GM13976 (cell line): Measurements from ENCODE around the gene PDE1A.

Experiments
- DNase-seq: peaks from one replicate; pipeline ENCODE4 v3.0.0; 2012; ENCODE audit warnings: low spot score
- in situ Hi-C: fragments of 300-500 bp; cut with MboI; formaldehyde crosslinking; loops from one replicate; pipeline ENCODE4 v1.12.0; 2022; ENCODE audit warnings: low sequenced_read_pairs, mixed read lengths, inconsistent platforms; ENCODE audit not compliant: unreplicated experiment
- TF ChIP-seq, protein P1 (sequence below): IDR thresholded peaks from 2 replicates; pipeline ENCODE4 v1.5.1; 2012; ENCODE audit warnings: borderline replicate concordance, mild to moderate bottlenecking; ENCODE audit not compliant: insufficient read depth; ENCODE audit errors: extremely low read depth, missing control alignments, control extremely low read depth

The PDE1A gene

DNA sequence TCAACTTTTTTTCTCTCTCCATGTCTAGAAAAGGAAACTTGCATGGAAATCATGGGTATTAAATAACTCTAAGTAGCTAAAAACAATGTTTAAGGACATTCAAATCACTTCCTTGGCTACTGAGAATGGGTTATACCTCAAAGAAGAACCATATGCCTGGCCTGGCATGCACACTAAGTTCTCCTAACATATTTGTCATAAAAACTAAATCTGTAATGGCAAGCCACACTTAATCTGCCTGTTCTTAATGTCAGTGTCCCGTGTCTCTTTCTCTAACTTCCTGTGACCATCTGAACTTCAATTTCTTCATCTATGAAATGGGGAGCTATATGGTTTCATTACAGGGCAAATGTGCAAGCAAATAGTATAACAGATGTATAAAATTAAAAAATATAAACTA, 11.1 kb downstream of the PDE1A start:
- no peak for DNase-seq
- in situ Hi-C loops = no loop called here

GRCh38 chr2:182412858-182413257, 14.0 kb downstream of the PDE1A start:
- in situ Hi-C loops = no loop called here
- TF ChIP-seq, protein P1, sequence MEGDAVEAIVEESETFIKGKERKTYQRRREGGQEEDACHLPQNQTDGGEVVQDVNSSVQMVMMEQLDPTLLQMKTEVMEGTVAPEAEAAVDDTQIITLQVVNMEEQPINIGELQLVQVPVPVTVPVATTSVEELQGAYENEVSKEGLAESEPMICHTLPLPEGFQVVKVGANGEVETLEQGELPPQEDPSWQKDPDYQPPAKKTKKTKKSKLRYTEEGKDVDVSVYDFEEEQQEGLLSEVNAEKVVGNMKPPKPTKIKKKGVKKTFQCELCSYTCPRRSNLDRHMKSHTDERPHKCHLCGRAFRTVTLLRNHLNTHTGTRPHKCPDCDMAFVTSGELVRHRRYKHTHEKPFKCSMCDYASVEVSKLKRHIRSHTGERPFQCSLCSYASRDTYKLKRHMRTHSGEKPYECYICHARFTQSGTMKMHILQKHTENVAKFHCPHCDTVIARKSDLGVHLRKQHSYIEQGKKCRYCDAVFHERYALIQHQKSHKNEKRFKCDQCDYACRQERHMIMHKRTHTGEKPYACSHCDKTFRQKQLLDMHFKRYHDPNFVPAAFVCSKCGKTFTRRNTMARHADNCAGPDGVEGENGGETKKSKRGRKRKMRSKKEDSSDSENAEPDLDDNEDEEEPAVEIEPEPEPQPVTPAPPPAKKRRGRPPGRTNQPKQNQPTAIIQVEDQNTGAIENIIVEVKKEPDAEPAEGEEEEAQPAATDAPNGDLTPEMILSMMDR = no peak
- no peak for DNase-seq

More for the DNA sequence above, 11.1 kb downstream of the PDE1A start:
- TF ChIP-seq, protein P1 = no peak

DNA sequence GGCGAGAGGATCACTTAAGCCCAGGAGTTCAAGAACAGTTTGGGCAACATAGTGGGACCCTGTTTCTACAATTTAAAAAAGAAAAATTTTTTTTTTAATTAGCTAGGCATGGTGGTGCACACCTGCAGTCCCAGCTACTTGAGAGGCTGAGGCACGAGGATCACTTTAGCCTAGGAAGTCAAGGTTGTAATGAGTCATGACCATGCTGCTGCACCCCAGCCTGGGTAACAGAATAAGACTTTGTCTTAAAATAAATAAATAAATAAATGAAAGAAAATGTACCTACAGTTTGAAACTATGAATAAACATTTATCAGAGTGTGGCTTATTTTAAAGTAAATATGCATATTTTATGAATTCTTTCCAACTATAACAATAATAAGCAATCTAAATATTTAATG, 16.7 kb downstream of the PDE1A start:
- TF ChIP-seq, protein P1 = no peak
- in situ Hi-C loops = no loop called here
- DNase-seq = no peak

- in situ Hi-C loops = no loop called here
- TF ChIP-seq, protein P1 = no peak
- no peak for DNase-seq
Observed at GRCh38 chr2:182406221-182406620, 20.6 kb downstream of the PDE1A start.

GRCh38 chr2:182404975-182405561, 21.8 kb downstream of the PDE1A start:
- in situ Hi-C loops = no loop called here
- no peak for DNase-seq

GRCh38 chr2:182404092-182404491, 22.7 kb downstream of the PDE1A start:
- in situ Hi-C loops = no loop called here
- no peak for DNase-seq
- TF ChIP-seq, protein P1 = no peak

More at GRCh38 chr2:182404975-182405561, 21.8 kb downstream of the PDE1A start:
- TF ChIP-seq, protein P1 = no peak

DNA sequence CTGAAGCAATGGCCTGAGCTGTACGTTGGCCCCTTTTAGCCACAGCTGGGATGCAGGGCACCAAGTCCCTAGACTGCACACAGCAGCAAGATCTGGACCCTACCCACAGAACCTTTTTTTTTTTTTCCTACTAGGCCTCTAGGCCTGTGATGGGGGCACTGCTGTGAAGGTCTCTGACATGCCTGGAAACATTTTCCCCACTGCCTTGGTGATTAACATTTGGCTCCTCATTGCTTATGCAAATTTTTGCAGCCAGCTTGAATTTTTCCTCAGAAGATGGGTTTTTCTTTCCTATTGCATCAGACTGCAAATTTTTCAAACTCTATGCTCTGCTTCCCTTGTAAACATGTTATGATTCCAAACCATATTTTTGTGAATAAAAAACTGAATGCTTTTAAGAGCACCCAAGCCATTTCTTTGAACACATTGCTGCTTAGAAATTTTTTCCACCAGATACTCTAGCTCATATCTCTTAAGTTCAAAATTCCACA, 33.5 kb downstream of the PDE1A start:
- in situ Hi-C loops = no loop called here
- DNase-seq = no peak
- TF ChIP-seq, protein P1 = no peak
